Left lung (tissue), 10 donors: ENCODE measurements around the gene ABHD10. TPM values are rescaled to one million over a fixed set of nuclear protein-coding genes. Genes with fewer than 3 reads are reported as not detected.

Experiments used
- ATAC-seq: fragments of 200-7000 bp; cut with Tn5 transposase; one replicate; pipeline ENCODE4 v1.9.1; 2020; ENCODE audit warnings: moderate library complexity
- DNase-seq, 4 donors: peaks; one replicate each; pipeline ENCODE4 v3.0.0-alpha.2; 2013 to 2020
- H3K27ac ChIP-seq, 2 donors: fragments of 200-600 bp; sonication (generic) in 1 of 2; one replicate each; pipeline versions ENCODE4 v1.5.0 to v1.8.0; 2020 to 2021
- H3K27me3 ChIP-seq, 2 donors: fragments of 200-600 bp; sonication (generic) in 1 of 2; one replicate each; pipeline versions ENCODE4 v1.5.0 to v1.8.0; 2020 to 2021
- H3K36me3 ChIP-seq, 2 donors: fragments of 200-600 bp; sonication (generic) in 1 of 2; one replicate each; pipeline versions ENCODE4 v1.5.0 to v1.8.0; 2020 to 2021
- H3K4me1 ChIP-seq, 2 donors: fragments of 200-600 bp; one replicate each; pipeline ENCODE4 v1.8.0; 2021
- H3K4me3 ChIP-seq, 2 donors: fragments of 200-600 bp; sonication (generic) in 1 of 2; one replicate each; pipeline versions ENCODE4 v1.5.0 to v1.8.0; 2020 to 2021; ENCODE audit warnings: mild to moderate bottlenecking in 1 of 2
- H3K9me3 ChIP-seq, 2 donors: fragments of 200-600 bp; sonication (generic) in 1 of 2; one replicate each; pipeline versions ENCODE4 v1.5.0 to v1.8.0; 2020 to 2021
- CTCF ChIP-seq, 2 donors: fragments of 200-600 bp; sonication (generic) in 1 of 2; IDR thresholded peaks; one replicate each; pipeline versions ENCODE4 v1.5.0 to v1.8.0; 2021; ENCODE audit warnings: antibody characterized with exemption in 2 of 2
- intact Hi-C, 2 donors: fragments of 100-400 bp; cut with DNase I; formaldehyde crosslinking; loops; one replicate each; pipeline versions ENCODE4 v1.11.2 to v1.14.2; 2022
- polyA plus RNA-seq, 6 donors: library from polyadenylated mRNA; unstranded; fragments of 120-200 nt; gene quantifications; one replicate each; pipeline ENCODE4 v1.2.1, GENCODE V29; 2013; ENCODE audit not compliant: insufficient read length in 6 of 6
- total RNA-seq, 2 donors: library from RNA; stranded (reverse); fragmentation: NEBNext Ultra II Directional; extraction: Animal tissue kit (Norgen Biotek cat#: 25700); gene quantifications; one replicate each; pipeline ENCODE4 v1.2.1, GENCODE V29; 2021
- donor health status: DM: no; HTN: yes; CAD: no.
- donor health status: DM: no; HTN: no; CAD: no.

ABHD10 gene
- total and polyA plus RNA-seq, 8 donors, result 22.7 to 63.6 (median 52.1) TPM

- Histone ChIP-seq H3K27ac (no peak overlapping the region), H3K4me1 (peaks cover 0 to 12% of the 10 kb centered on the region in 2 donors), H3K9me3 (no peaks in the 10 kb centered on the region), H3K36me3 (no peaks in the 10 kb centered on the region), H3K27me3 (peaks cover 5 to 33% of the 10 kb centered on the region in 2 donors), H3K4me3 (no peak overlapping the region)
- intact Hi-C loops, result no loop called here
- ATAC-seq (no peak), DNase-seq (no peak)
- no peak for TF ChIP-seq CTCF (IDR thresholded peaks at IDR 0.05)
Measured at GRCh38 chr3:112001526-112001925, 22.7 kb downstream of the ABHD10 start.

GRCh38 chr3:112002096-112002971 lies 23.5 kb downstream of the ABHD10 start:
- Histone ChIP-seq H3K9me3 (no peaks in the 10 kb centered on the region), H3K27me3 (peaks cover 5 to 33% of the 10 kb centered on the region in 2 donors), H3K4me1 (peaks cover 0 to 12% of the 10 kb centered on the region in 2 donors), H3K27ac (no peak overlapping the region), H3K4me3 (no peak overlapping the region), H3K36me3 (no peaks in the 10 kb centered on the region)
- DNase-seq (no peak), ATAC-seq (no peak)
- intact Hi-C loops, result no loop called here
- TF ChIP-seq CTCF (IDR thresholded peaks at IDR 0.05), result no peak

- Histone ChIP-seq H3K9me3 (no peaks in the 10 kb centered on the region), H3K4me1 (peaks cover 0 to 10% of the 10 kb centered on the region in 2 donors), H3K36me3 (no peaks in the 10 kb centered on the region), H3K27me3 (peaks cover 5 to 22% of the 10 kb centered on the region in 2 donors), H3K4me3 (no peak overlapping the region), H3K27ac (no peak overlapping the region)
- TF ChIP-seq CTCF (IDR thresholded peaks at IDR 0.05), result no peak
- DNase-seq (no peak), ATAC-seq (no peak)
- intact Hi-C loops, result no loop called here
Measured at GRCh38 chr3:112003321-112004080, 24.7 kb downstream of the ABHD10 start.

DNA sequence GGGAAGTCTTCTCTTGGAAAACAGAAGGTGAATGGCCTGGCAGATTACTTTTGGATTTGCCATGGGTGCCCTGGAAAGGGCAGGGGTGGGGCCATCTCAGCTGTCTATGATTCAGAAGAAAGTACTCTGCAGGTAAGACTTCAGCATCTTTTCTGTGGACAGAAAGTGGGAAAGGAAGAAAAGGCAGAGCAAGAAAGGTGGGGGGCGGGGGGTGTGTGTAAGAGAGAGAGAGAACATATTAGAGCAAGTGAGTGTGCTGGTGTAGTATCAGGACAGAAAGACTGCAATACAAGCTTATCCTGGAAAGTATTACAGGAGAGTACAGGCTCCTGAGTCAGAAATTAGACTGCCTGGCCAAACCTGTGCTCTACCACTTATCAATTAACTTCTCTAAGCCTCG lies 25.4 kb downstream of the ABHD10 start:
- no peak overlapping the region for H3K27ac ChIP-seq
- ATAC-seq (no peak), DNase-seq (no peak)
- no peak overlapping the region for H3K4me3 ChIP-seq
- intact Hi-C loops, result no loop called here
- peaks cover 0 to 3% of the 10 kb centered on the region in 2 donors for H3K4me1 ChIP-seq
- H3K27me3 ChIP-seq, result peaks cover 5 to 15% of the 10 kb centered on the region in 2 donors
- no peaks in the 10 kb centered on the region for H3K36me3 ChIP-seq
- TF ChIP-seq CTCF (IDR thresholded peaks at IDR 0.05), result no peak
- H3K9me3 ChIP-seq, result no peaks in the 10 kb centered on the region

- Histone ChIP-seq H3K4me1 (no peaks in the 10 kb centered on the region), H3K36me3 (no peaks in the 10 kb centered on the region)
- intact Hi-C loops, result no loop called here
Measured at GRCh38 chr3:112004669-112005068, 25.8 kb downstream of the ABHD10 start.

More at GRCh38 chr3:112004669-112005068, 25.8 kb downstream of the ABHD10 start:
- DNase-seq, result no peak
- H3K9me3 ChIP-seq, result no peaks in the 10 kb centered on the region
- no peak for TF ChIP-seq CTCF (IDR thresholded peaks at IDR 0.05)
- H3K4me3 ChIP-seq, result no peak overlapping the region
- peaks cover 2 to 10% of the 10 kb centered on the region in 2 donors for H3K27me3 ChIP-seq
- no peak overlapping the region for H3K27ac ChIP-seq
- ATAC-seq, result no peak
